Measurements from ENCODE around the gene GRB7. TPM values are rescaled to one million over a fixed set of nuclear protein-coding genes. Genes with fewer than 3 reads are reported as not detected.

Gene GRB7
- total and polyA plus RNA-seq, 10 of the 15 experiments (the other 5 are each of a cell fraction or from before 2014, with no cell fraction given) = 0.05 to 0.34 (median 0.19) TPM; not detected in 4

GRCh38 chr17:39772987-39773934 is 35.5 kb downstream of the GRB7 start (continued):
- TF ChIP-seq MAX (IDR thresholded peaks at IDR 0.05; ENCODE audit: low read depth, low read length) (no peak), TAF1 (IDR thresholded peaks at IDR 0.05; ENCODE audit: borderline replicate concordance, low read depth, low read length) (no peak), BCLAF1 (IDR thresholded peaks at IDR 0.05) (no peak), NR2F1 (conservative IDR thresholded peaks at IDR 0.05) (no peak), PBX3 (IDR thresholded peaks at IDR 0.05; ENCODE audit: insufficient replicate concordance, low read depth, low read length) (no peak), CEBPZ (IDR thresholded peaks at IDR 0.05; ENCODE audit: low read depth, low read length) (no peak), GATAD2B (conservative IDR thresholded peaks at IDR 0.05; ENCODE audit: low read depth) (0 out of 2 replicates have a peak, but pooled peaks have one; percentile 32), CUX1 (IDR thresholded peaks at IDR 0.05; ENCODE audit: insufficient replicate concordance, low read depth, low read length) (no peak), PRDM15 (CRISPR knock-in tag; IDR thresholded peaks at IDR 0.05) (no peak)
